ENCODE data around the gene HEXD.
"Not testable (repeated sequence)": the region's sequence is repeated elsewhere in the genome, so short reads cannot be mapped to it uniquely, and the experiment has no call there.

HEXD gene

DNA sequence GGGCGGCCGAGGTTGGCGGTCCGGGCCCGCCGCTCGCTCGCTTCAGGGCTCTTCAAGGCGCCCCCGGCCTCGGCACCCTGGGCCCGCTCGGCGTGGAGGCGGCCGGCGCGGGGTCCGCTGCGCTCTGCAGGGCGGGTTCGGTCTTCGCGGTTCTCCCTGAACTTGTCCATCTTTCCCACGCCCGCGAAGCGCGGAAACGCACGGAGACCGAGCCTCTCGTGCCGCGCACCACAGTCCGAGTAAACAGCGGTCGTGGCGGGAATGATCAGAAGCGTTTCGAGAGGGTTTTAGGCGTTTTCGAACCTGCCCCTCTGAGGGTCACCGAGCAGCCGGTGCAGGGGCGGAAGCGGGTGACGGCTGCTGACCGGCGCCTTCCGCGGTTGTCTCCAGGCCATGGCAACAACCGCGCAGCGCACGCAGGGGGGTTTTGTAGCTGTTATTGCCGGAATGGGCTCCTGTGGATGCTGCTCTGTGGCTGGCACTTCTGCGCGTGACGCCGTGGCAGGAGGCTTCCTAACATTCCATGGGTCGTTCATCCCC is 40.8 kb downstream of the HEXD start:
- peak; percentile 67 for DNase-seq (ENCODE audit: low spot score)
- TF ChIP-seq, protein P1, sequence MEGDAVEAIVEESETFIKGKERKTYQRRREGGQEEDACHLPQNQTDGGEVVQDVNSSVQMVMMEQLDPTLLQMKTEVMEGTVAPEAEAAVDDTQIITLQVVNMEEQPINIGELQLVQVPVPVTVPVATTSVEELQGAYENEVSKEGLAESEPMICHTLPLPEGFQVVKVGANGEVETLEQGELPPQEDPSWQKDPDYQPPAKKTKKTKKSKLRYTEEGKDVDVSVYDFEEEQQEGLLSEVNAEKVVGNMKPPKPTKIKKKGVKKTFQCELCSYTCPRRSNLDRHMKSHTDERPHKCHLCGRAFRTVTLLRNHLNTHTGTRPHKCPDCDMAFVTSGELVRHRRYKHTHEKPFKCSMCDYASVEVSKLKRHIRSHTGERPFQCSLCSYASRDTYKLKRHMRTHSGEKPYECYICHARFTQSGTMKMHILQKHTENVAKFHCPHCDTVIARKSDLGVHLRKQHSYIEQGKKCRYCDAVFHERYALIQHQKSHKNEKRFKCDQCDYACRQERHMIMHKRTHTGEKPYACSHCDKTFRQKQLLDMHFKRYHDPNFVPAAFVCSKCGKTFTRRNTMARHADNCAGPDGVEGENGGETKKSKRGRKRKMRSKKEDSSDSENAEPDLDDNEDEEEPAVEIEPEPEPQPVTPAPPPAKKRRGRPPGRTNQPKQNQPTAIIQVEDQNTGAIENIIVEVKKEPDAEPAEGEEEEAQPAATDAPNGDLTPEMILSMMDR (IDR thresholded peaks at IDR 0.05; ENCODE audit: extremely low read depth, insufficient read depth, missing control alignments) = no peak
- in situ Hi-C loops (cut with MboI; ENCODE audit: low pct_unique_long_range_greater_than_20kb, low sequenced_read_pairs, unreplicated experiment) = no loop called here

DNA sequence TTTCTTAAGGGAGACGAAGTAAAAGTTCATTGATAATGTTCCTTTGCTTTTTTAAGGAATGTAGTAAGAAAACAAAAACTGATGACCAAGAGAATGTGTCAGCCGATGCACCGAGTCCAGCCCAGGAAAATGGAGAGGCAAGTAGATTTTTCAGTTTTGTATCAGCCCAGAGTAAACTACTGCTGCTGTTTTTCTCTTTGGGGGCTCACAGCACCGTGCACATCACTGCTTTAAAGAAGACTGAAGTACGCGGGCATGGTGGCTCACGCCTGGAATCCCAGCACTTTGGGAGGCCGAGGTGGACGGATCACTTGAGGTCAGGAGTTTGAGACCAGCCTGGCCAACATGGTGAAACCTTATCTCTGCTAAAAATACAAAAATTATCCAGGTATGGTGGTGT is 41.8 kb downstream of the HEXD start:
- in situ Hi-C loops (cut with MboI; ENCODE audit: low pct_unique_long_range_greater_than_20kb, low sequenced_read_pairs, unreplicated experiment) = not testable (repeated sequence)

DNA sequence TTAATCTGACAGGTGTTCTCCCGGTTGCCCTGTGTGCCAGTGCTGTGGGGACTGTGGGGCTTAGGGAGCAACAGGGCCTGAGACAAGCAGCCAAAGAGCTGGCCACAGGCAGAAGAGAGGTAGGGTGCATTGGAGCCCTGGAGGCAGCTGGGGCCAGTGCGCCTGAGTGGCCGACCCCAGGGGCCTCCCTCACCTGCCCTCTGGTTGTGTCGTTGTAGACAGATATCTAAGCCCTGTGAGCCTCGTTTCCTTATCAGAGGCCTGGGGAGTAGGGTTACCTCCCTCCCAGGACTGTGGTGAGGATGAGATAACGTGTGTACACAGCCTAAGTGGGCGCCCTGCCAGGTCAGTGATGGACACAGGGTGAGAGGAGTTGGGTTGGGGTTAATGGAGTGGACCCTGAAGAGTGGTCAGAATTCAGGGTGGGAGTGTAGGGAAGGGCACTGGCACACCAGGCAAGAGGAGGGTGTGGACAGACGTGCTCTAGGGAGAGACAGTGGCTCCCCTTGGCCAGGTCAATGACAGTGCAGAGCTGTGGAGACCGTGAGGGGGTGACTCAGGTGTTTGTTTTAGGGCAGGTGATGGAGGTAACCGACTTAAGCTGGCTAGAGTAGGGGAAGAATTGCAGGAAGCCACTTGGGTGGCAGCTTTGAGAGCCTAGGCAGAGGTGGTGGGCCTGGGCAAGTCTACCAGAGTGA is 43.8 kb downstream of the HEXD start:
- no peak for DNase-seq (ENCODE audit: low spot score)
- TF ChIP-seq, protein P1 (IDR thresholded peaks at IDR 0.05; ENCODE audit: extremely low read depth, insufficient read depth, missing control alignments) = no peak
- in situ Hi-C loops (cut with MboI; ENCODE audit: low pct_unique_long_range_greater_than_20kb, low sequenced_read_pairs, unreplicated experiment) = no loop called here

More for the DNA sequence above, 41.8 kb downstream of the HEXD start:
- DNase-seq (ENCODE audit: low spot score) = not testable (repeated sequence)

DNA sequence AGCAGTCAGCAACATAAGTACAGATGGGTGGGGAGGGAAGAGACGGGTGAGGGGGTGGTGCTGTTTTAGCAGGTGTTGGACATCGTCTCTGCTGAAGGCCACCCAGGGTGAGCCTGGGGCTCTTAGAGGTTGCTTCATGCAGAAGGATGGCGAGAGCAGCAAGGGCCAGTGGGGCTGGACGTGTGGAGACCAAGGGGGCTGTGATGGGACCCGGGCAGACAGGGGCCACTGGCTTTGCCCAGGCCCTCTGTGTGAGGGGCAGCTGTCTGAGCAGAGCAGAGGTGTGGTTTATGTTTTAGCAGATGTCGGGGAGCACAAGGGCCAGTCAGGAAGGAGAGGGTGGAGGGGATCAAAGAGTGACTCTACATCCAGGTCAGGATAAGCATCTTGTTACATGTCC is 45.2 kb downstream of the HEXD start:
- DNase-seq (ENCODE audit: low spot score) = no peak
- in situ Hi-C loops (cut with MboI; ENCODE audit: low pct_unique_long_range_greater_than_20kb, low sequenced_read_pairs, unreplicated experiment) = no loop called here
- TF ChIP-seq, protein P1 (IDR thresholded peaks at IDR 0.05; ENCODE audit: extremely low read depth, insufficient read depth, missing control alignments) = no peak

DNA sequence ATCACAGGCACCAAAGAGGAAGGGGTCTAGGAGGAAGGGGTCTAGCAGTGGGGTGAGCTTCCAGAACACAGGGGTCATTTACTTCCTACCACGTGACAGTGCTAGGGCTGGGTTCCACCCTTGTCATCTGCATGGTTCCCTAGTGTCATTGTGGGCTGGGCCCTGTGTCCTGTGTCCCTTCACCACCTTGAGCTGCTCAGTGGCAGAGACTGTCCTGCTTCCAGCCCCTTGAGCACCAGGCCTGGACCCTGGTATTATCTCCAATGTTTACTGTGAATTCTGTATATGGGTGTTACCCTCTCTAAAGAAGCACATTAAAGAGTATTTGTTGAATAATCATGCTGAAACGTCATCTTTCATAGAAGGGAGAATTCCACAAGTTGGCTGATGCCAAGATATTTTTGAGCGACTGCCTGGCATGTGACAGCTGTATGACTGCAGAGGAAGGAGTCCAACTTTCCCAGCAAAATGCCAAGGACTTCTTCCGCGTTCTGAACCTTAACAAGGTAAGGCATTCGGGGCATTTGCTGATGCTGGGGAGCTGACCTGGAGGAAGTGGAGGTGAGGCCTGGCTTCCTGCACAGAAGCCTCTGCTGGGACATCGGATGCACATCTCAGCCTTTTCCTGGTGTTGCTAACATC is 45.9 kb downstream of the HEXD start:
- in situ Hi-C loops (cut with MboI; ENCODE audit: low pct_unique_long_range_greater_than_20kb, low sequenced_read_pairs, unreplicated experiment) = no loop called here
- no peak for DNase-seq (ENCODE audit: low spot score)
- TF ChIP-seq, protein P1 (IDR thresholded peaks at IDR 0.05; ENCODE audit: extremely low read depth, insufficient read depth, missing control alignments) = no peak

DNA sequence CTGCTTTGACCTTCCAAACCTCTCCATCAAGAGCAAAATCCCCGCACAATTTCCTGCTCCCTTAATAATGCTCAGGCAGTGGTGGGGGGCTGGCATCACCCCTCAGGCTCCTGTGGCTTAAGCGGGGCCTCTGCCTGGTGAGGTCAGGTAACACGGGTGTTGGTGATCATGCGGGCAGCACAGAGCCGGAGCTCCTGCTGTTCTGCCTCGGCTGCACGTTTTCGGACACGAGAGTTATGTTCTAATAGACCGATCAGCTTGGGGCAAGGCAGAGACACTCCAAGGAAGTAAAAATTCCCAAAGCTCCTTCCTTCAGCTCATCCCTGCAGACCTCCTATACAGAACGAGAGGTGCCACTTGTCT is 46.4 kb downstream of the HEXD start:
- in situ Hi-C loops (cut with MboI; ENCODE audit: low pct_unique_long_range_greater_than_20kb, low sequenced_read_pairs, unreplicated experiment) = no loop called here
- DNase-seq (ENCODE audit: low spot score) = no peak
- TF ChIP-seq, protein P1 (IDR thresholded peaks at IDR 0.05; ENCODE audit: extremely low read depth, insufficient read depth, missing control alignments) = no peak

DNA sequence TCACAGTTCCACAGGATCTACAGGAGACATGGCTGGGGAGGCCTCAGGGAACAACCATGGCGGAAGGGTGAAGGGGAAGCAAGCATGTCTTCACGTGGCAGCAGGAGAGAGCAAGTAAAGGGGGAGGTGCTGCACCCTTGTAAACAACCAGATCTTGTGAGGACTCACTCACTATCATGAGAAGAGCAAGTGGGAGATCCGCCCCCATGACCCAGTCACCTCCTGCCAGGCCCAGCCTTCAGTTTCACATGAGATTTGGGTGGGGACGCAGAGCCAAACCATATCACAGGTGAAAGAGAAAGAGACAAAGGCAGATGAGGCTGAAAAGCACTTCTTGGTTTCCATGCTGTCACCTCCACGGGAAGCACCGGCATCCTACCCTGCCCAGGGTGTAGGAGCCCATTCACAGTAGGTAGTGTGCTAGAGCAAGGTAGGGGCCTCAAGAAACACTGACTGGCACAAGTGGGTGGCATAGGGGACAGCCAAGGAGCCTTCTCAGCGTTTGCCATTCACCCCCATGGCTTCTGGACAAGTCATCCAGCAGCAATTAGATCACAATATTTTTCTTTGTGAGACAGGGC is 47.0 kb downstream of the HEXD start:
- DNase-seq (ENCODE audit: low spot score) = no peak
- TF ChIP-seq, protein P1 (IDR thresholded peaks at IDR 0.05; ENCODE audit: extremely low read depth, insufficient read depth, missing control alignments) = no peak
- in situ Hi-C loops (cut with MboI; ENCODE audit: low pct_unique_long_range_greater_than_20kb, low sequenced_read_pairs, unreplicated experiment) = no loop called here

All from GM13977 (cell line).